Activated naive CD8-positive, alpha-beta T cell treated with anti-CD3 and anti-CD28 coated beads, Interleukin-2, amount 50 U/mL, for 24 hours (primary cell): ENCODE results near the gene TBC1D3I.
"Not testable (repeated sequence)": the region's sequence is repeated elsewhere in the genome, so short reads cannot be mapped to it uniquely, and the experiment has no call there.

Experiments used
- ATAC-seq: fragments of 150-1000 bp; cut with Tn5 transposase; one replicate; pipeline ENCODE4 v1.10.0; 2021
- DNase-seq: peaks from one replicate; pipeline ENCODE4 v3.0.0; 2021
- H3K27ac Mint-ChIP-seq: one replicate; pipeline ENCODE4 v1.8.0; 2021; ENCODE audit warnings: mild to moderate bottlenecking, mixed read lengths
- H3K27me3 Mint-ChIP-seq: one replicate; pipeline ENCODE4 v1.8.0; 2021; ENCODE audit warnings: mixed read lengths
- H3K36me3 Mint-ChIP-seq: one replicate; pipeline ENCODE4 v1.8.0; 2021; ENCODE audit warnings: low read depth, mixed read lengths
- H3K4me1 Mint-ChIP-seq: one replicate; pipeline ENCODE4 v1.8.0; 2021; ENCODE audit warnings: mixed read lengths
- H3K4me3 Mint-ChIP-seq: one replicate; pipeline ENCODE4 v1.8.0; 2021; ENCODE audit warnings: mild to moderate bottlenecking, moderate library complexity, mixed read lengths
- H3K9me3 Mint-ChIP-seq: one replicate; pipeline ENCODE4 v1.8.0; 2021; ENCODE audit warnings: mixed read lengths

Gene TBC1D3I

DNA sequence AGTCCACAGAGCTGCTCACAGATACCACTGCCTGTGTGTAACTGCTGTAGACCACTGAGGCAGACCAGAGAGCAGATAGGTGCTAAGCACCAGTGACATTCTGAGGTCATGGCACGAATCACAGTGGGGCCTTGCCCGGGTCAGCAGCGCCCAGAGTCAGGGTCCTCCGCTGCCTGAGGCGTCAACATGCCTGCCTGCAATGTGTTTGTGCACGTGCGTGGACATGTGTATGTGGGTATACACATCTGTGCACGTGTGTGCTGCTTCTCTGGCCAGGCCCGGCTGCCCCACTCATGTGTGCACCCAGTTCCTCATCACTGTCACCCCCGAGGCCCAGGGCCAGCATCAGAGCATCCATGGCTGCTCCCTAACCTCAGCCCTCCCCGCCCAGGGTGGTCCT is at the start of gene TBC1D3I:
TSS of gene TBC1D3I (minus strand) at position 101 of the 400 bp plus-strand sequence. CDS start 1,585 bp downstream, outside the sequence.
- H3K27me3 Mint-ChIP-seq, H3K4me3 Mint-ChIP-seq, H3K27ac Mint-ChIP-seq, H3K36me3 Mint-ChIP-seq, ATAC-seq, DNase-seq, H3K4me1 Mint-ChIP-seq, H3K9me3 Mint-ChIP-seq: not testable (repeated sequence)

GRCh38 chr17:36295161-36295560 is 30.8 kb upstream of the TBC1D3I start:
- H3K9me3 Mint-ChIP-seq, H3K4me1 Mint-ChIP-seq, DNase-seq, H3K27me3 Mint-ChIP-seq, H3K27ac Mint-ChIP-seq, ATAC-seq, H3K36me3 Mint-ChIP-seq, H3K4me3 Mint-ChIP-seq: not testable (repeated sequence)

- ATAC-seq, H3K4me1 Mint-ChIP-seq, DNase-seq, H3K9me3 Mint-ChIP-seq, H3K27ac Mint-ChIP-seq, H3K36me3 Mint-ChIP-seq, H3K4me3 Mint-ChIP-seq, H3K27me3 Mint-ChIP-seq: not testable (repeated sequence)
These were observed 25.7 kb upstream of the TBC1D3I start for GRCh38 chr17:36289965-36290612.

DNA sequence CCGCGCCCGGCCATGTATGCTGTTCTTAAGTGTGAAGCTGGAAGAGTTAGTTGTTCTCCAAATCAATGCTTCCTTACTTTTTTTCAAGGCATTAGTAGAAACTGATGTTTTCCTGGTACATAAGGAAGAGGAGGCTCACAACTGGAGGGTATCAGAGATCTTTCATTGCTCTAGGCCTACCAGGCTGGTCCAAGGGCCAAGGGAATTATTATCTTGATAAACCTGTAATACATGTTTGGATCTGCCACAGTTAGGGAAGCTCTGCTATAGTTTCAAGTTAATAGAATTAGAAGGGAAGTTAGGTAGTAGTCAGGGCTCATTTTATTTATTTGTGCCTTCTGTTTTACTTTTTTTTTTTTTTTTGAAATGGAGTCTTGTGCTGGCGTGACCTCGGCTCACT is 19.8 kb upstream of the TBC1D3I start:
- not testable (repeated sequence) for ATAC-seq, DNase-seq, H3K36me3 Mint-ChIP-seq, H3K9me3 Mint-ChIP-seq, H3K27ac Mint-ChIP-seq, H3K4me1 Mint-ChIP-seq, H3K4me3 Mint-ChIP-seq, H3K27me3 Mint-ChIP-seq

DNA sequence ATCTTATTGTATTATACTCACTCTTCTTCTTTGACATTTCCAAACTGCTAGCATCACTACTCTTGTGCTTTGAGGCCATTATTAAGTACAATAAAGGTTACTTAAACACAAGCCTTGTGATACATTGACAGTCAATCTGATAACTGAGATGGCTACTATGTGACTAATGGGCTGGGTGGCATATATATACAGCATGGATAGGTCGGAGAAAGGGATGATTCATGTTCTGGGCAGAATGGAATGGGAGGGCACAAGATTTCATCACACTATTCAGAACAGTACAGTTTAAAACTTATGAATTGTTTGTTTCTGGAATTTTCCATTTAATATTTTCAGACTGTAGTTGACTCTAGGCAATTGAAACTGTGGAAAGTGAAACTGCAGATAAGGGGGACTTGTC is 18.9 kb upstream of the TBC1D3I start:
- ATAC-seq: peak; percentile 75
- H3K4me3 Mint-ChIP-seq, H3K4me1 Mint-ChIP-seq, DNase-seq, H3K27ac Mint-ChIP-seq, H3K36me3 Mint-ChIP-seq, H3K9me3 Mint-ChIP-seq, H3K27me3 Mint-ChIP-seq: not testable (repeated sequence)

DNA sequence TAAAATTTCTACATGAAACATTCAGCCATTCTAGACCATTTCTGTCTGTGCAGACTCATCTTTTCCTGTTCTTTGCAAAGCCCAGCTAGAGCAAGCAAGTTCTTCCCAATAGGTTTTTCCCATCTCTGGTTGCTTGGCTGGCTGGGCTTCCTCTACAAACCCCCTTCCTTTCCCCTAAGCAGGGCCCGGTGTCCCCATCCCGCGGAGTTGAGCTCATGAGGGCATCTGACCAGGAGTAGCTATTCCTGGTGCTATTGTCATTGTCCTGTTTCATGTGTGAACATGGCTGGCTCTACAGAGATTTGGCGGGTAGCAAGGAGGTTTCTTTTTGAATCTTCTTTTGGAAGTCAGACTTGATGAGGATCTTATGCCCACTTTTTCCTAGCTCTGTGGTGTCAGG is 22.3 kb downstream of the TBC1D3I start:
- H3K36me3 Mint-ChIP-seq, H3K4me3 Mint-ChIP-seq, H3K4me1 Mint-ChIP-seq, H3K9me3 Mint-ChIP-seq, DNase-seq, H3K27me3 Mint-ChIP-seq, ATAC-seq, H3K27ac Mint-ChIP-seq: not testable (repeated sequence)

DNA sequence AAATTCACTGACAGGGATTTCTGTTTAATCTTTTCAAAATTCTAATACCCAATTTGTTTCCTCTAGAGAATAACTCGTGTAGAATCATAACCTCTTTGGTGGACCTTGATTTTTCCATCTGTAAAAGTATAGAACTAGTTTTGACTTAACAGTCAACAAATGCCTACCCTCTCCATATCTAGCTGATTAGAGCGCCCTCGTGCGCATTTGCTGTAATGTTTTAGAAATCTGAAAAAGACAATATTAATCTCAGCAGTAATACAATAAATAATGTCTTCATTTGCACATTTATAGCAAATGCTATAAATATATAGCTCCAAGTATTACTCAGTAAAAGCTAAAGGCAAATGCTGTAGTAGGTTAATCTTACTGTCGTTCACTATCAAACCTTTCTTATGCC is 34.7 kb downstream of the TBC1D3I start:
- H3K27ac Mint-ChIP-seq, ATAC-seq, H3K4me3 Mint-ChIP-seq, H3K9me3 Mint-ChIP-seq, H3K36me3 Mint-ChIP-seq, H3K4me1 Mint-ChIP-seq, H3K27me3 Mint-ChIP-seq: not testable (repeated sequence)
- DNase-seq: peak; percentile 43

- not testable (repeated sequence) for H3K27me3 Mint-ChIP-seq, H3K4me1 Mint-ChIP-seq, H3K9me3 Mint-ChIP-seq, H3K36me3 Mint-ChIP-seq, DNase-seq, H3K27ac Mint-ChIP-seq, ATAC-seq, H3K4me3 Mint-ChIP-seq
These were observed 41.4 kb downstream of the TBC1D3I start for GRCh38 chr17:36222967-36223366.

GRCh38 chr17:36221581-36222100 is 42.7 kb downstream of the TBC1D3I start:
- not testable (repeated sequence) for H3K27ac Mint-ChIP-seq, H3K4me1 Mint-ChIP-seq, H3K9me3 Mint-ChIP-seq, H3K36me3 Mint-ChIP-seq, H3K4me3 Mint-ChIP-seq, DNase-seq, ATAC-seq, H3K27me3 Mint-ChIP-seq

DNA sequence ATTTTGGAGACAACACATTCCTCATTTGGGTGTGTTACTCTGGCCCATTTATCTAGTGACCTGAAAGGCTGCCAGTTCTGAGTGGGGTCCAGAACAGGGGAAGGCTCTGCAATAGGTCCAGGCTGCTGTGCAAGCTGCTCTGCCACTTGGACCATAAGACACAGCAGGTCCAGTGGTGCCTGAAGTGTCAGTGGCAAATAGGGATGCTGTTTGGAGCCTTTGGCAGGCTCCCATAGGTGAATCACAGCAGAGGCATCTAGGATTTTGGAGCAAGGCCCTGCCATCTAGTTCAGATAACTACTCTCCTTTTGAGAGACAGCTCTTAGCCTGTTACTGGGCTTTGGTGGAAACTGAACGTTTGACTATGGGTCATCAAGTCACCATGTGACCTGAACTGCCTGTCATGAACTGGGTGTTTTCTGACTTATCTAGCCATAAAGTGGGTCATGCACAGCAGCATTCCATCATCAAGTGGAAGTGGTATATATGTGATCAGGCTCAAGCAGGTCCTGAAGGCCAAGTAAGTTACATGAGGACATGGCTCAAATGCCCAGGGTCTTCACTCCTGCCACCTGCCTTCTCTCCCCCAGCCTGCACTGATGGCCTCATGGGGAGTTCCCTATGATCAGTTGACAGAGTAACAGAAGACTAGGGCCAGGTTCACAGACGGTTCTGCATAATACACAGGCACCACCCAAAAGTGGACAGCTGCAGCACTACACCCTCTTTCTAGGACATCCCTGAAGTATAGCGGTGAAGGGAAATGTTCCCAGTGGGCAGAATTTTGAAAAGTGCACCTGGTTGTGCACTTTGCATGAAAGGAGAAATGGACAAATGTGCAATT is 43.4 kb downstream of the TBC1D3I start:
- not testable (repeated sequence) for DNase-seq, H3K4me1 Mint-ChIP-seq, ATAC-seq, H3K27ac Mint-ChIP-seq, H3K27me3 Mint-ChIP-seq, H3K4me3 Mint-ChIP-seq, H3K36me3 Mint-ChIP-seq, H3K9me3 Mint-ChIP-seq

DNA sequence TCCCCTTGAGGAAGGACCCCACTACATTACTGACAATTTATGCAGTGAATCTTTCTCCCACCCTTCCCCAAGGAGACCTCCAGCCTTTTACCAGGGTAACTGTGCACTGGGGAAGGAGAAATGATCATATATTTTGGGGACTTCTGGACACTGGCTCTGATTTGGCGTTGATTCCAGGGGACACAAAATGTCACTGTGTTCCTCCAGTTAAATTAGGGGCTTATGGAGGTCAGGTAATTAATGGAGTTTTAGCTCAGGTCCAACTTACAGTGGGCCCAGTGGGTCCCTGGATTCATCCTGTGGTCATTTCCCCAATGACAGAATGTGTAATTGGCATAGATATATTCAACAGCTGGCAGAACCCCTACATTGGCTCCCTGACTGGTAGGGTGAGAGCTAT is 44.8 kb downstream of the TBC1D3I start:
- not testable (repeated sequence) for H3K4me1 Mint-ChIP-seq, H3K4me3 Mint-ChIP-seq, ATAC-seq, H3K9me3 Mint-ChIP-seq, H3K36me3 Mint-ChIP-seq, H3K27ac Mint-ChIP-seq, H3K27me3 Mint-ChIP-seq, DNase-seq

DNA sequence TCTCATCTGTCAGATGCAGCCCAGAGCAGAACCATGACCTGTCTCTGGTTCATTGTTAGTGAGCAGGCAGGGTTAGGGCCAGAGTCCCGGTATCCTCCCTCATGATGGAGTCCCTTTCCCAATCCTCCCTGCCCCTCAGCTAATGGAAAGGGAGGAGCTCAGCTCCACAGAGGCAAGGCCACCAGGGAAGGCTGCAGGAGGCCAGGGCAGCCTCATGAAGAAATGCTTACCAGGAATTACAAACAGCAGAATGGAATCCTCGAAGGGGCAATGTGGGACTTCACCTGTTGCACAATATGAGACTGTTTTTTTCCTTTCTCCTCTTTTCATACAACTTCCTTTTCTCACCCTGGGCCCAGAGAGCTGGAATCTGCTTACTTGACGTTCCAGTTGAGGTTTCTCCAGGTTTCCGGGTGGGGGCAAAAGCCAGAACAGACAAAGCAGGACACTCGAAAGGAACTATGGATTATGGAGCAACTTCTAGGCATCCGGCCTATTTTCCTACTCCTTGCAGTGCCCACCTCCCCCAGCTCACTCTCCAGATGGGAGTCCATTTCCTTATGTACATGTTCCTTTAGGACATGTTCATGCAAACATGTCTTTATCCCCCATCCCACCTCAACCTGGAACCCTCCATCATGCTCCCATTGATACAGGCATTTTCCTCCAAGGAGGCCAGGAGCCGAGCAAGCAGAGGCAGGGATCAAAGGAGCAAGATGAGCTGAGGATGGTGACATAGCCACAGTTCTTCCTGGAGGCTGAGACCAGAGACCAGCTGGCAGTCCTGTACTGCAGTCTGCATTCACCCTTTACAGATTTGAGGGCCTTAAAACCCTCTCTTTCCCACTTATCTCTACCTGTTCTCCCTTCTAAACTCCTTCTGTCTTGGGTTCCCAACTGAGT is 48.7 kb downstream of the TBC1D3I start:
- DNase-seq, H3K36me3 Mint-ChIP-seq, H3K9me3 Mint-ChIP-seq, ATAC-seq, H3K4me3 Mint-ChIP-seq, H3K27ac Mint-ChIP-seq: not testable (repeated sequence)
- peaks cover 16% of the 10 kb centered on the region for H3K27me3 Mint-ChIP-seq
- H3K4me1 Mint-ChIP-seq: peaks cover 19% of the 10 kb centered on the region

GRCh38 chr17:36214918-36215317 is 49.5 kb downstream of the TBC1D3I start:
- no peak for ATAC-seq
- DNase-seq: no peak
- Mint-ChIP-seq H3K9me3 (peaks cover 5% of the 10 kb centered on the region), H3K4me3 (no peak overlapping the region), H3K4me1 (peaks cover 26% of the 10 kb centered on the region), H3K27me3 (peaks cover 18% of the 10 kb centered on the region), H3K36me3 (peaks cover 7% of the 10 kb centered on the region), H3K27ac (no peak overlapping the region)

GRCh38 chr17:36213695-36214094 is 50.7 kb downstream of the TBC1D3I start:
- Mint-ChIP-seq H3K27me3 (peaks cover 18% of the 10 kb centered on the region), H3K27ac (no peak overlapping the region), H3K4me1 (peaks cover 31% of the 10 kb centered on the region), H3K36me3 (peaks cover 5% of the 10 kb centered on the region), H3K9me3 (peaks cover 5% of the 10 kb centered on the region), H3K4me3 (no peak overlapping the region)
- no peak for ATAC-seq
- DNase-seq: no peak
